DMS153 treated with DMSO at 0.1 percent for 48 hours (cell line): ENCODE results near the gene ZNF891.

Source experiments
- DNase-seq: peaks from one replicate; lab custom pipeline; 2025; ENCODE audit not compliant: unreplicated experiment; lab: John Stamatoyannopoulos, UW

The ZNF891 gene

GRCh38 chr12:133063556-133063955, 66.5 kb downstream of the ZNF891 start:
- DNase-seq: no peak

- DNase-seq: no peak
These were observed 68.1 kb downstream of the ZNF891 start for GRCh38 chr12:133061954-133062353.

- DNase-seq: peak; percentile 5
These were observed 71.6 kb downstream of the ZNF891 start for GRCh38 chr12:133058203-133059113.

GRCh38 chr12:133057446-133057845, 72.6 kb downstream of the ZNF891 start:
- DNase-seq: no peak
